Retina (tissue), 1 donor: ENCODE measurements around the gene ATP13A1.

Experiments
- DNase-seq: peaks from one replicate; pipeline ENCODE4 v3.0.0-alpha.2; 2016

Gene ATP13A1

DNA sequence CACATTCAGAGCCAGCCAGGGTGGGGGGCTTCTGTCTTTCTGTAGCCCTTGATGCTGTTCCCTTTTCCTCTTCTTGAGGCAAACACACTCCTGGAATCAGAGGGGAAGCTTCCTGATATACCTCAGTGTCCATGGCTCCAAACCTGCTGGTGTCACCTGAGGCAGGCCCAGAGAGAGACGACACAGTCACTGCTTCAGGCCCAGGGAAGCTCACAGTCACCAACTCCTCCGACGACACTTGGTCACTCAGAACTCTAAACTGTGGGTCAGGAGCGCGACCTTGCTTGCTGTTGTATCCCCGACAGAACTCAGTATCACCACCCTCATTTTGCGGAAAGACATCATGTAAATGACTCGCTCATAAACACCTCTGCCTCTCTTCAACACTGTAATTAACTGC, 1.1 kb downstream of the ATP13A1 start:
- no peak for DNase-seq

DNA sequence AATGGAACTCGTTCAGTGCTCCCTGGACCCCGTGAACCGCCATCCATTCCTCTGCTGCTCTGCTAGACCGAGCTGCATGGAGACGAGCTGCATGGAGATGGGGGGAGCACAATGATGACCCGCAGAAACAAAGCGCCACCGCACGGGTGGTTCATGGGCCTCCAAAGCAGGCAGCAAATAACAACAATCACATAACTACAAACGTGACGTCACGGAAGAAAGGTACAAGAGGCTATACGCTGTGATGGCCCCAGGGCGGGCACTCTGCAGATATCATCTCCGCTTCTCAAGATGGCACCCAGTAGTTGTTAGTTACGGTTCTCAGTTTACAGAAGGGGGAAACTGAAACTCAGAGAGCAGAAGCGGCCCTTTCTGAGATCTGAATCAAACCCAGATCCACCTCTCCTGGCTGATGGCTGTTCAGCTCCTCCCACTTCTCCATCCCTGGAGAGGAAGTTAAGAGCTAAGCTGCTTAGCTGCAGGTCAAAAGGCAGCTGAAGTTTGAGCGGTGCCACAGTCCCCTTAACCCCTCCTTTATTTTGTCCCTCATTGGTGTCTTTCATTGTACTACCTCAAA, 1.7 kb downstream of the ATP13A1 start:
- DNase-seq: no peak

DNA sequence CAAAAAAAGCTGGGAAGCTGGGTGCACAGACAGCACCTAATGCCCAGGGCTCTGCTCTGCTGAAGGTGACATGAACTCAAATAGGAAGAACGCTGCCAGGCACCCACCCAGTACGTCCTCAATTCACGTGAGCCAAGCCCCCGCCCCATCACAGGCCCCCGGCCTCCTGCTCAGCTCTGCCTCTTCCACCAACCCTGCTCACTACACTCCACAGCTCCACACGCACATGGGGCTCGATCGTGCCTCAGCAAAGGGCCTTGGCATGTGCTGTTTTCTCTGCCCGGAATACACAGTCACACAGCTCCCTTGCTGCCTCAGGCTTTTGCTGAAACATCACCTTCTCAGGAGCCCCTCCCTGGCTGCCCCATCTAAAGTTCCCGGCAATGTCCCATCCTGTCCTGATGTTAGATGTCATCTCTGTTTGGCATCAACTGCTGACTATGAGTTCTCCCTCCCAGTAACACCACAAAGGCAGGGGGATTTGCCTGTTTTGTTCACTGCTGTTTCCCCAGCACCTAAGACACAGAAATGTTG, 2.3 kb downstream of the ATP13A1 start:
- DNase-seq: no peak

DNA sequence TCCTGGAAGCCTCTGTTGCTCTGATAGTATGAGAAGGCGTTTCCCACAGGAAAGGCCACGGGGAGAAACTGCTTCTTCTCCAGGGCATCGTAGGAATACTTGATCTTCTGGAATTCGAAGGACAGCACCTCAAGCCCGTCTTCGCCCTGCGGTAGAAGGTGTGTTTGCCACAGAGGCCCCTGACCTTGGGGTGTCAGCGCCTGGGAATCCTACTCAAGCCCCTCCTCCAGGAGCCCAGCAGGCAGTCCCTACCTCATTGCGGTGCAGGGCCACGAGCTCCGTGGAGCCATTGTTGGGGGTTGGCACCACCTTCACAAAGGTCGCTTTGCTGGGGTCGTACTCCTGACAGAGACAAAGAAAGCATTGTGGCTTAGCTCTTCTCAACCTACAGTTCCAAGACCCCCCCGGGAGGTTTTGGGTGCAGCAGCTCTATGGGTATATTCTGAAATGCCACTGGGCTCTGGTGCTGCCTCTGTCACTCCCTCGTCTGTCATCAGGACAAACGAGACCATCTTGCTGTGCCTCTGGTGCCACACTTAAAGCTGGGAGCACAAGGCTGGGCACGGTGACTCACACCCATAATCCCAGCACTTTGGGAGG, 3.7 kb downstream of the ATP13A1 start:
- DNase-seq: no peak

GRCh38 chr19:19657397-19657783, 6.1 kb downstream of the ATP13A1 start:
- DNase-seq: no peak

DNA sequence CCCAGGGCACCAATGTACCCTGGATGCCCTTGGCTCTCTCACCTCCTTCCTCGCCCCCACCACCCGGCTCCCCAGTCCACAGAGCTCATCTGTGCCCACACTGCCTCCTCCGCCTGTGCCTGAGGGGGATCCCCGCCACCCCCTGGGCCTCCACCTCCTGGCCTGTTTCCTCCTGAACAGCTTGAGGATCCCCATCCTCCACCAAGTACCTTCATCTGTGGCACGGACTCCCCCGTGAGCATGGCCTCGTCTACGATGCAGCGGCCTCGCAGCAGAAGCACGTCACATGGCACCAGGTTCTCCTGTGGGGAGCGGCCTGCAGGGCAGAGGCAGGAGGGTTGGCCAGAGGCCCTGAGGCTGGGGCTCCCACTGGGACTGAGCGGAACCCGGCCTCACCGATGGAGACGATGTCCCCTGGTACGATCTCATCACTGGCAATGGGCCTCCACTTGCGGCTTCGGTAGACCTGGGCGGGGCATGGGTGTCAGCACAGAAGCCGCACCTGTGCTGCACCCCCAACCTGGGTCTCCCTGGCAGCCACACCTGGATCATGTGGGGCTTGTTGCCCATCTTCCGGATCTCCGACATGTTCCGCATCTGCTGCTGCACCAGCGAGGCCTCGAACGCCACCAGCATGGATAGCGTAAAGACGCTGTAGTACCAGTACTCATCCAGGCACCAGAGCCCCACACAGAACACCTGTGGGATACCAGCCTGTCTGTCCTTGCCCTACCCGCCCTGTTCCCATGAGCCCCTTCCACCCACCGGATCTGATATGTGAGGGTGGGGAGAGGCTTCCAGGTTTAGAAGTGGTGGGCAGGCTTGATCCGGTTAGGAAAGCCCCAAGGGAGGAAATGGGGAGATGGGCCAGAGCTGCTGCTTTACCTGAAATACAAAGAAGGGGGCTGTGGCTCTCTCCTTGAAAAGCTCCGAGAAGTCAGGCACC, 6.8 kb downstream of the ATP13A1 start:
- DNase-seq: no peak

GRCh38 chr19:19655641-19656343, 7.7 kb downstream of the ATP13A1 start:
- no peak for DNase-seq

- no peak for DNase-seq
Observed at GRCh38 chr19:19655051-19655594, 8.4 kb downstream of the ATP13A1 start.

- DNase-seq: no peak
Observed at GRCh38 chr19:19654441-19654840, 9.0 kb downstream of the ATP13A1 start.

- DNase-seq: no peak
Observed at GRCh38 chr19:19653597-19654147, 9.8 kb downstream of the ATP13A1 start.

- DNase-seq: no peak
Observed at GRCh38 chr19:19652482-19653295, 10.8 kb downstream of the ATP13A1 start.

- no peak for DNase-seq
Observed at GRCh38 chr19:19651076-19651475, 12.4 kb downstream of the ATP13A1 start.

DNA sequence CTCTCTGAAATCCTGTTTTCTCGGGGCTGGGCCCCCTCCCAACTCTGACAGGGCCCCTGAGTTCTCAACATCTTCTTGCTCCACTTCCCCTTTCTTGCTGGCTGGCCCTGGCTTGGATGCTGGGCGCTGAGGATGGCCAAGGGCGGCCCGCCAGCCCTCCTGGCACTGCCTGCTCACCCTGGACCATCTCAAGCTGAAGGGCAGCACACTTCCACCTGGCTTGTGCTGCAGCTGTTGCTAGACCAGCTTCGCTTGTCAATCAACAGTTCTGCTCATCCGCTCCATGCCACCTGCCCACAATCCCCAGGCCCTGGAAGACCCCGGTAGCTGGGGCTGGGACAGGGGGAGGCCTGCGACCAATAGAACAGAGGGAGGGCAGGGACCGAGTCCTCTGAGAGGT, 13.1 kb downstream of the ATP13A1 start:
- no peak for DNase-seq

- no peak for DNase-seq
Observed at GRCh38 chr19:19649580-19649995, 13.9 kb downstream of the ATP13A1 start.

GRCh38 chr19:19649155-19649554, 14.3 kb downstream of the ATP13A1 start:
- DNase-seq: no peak

DNA sequence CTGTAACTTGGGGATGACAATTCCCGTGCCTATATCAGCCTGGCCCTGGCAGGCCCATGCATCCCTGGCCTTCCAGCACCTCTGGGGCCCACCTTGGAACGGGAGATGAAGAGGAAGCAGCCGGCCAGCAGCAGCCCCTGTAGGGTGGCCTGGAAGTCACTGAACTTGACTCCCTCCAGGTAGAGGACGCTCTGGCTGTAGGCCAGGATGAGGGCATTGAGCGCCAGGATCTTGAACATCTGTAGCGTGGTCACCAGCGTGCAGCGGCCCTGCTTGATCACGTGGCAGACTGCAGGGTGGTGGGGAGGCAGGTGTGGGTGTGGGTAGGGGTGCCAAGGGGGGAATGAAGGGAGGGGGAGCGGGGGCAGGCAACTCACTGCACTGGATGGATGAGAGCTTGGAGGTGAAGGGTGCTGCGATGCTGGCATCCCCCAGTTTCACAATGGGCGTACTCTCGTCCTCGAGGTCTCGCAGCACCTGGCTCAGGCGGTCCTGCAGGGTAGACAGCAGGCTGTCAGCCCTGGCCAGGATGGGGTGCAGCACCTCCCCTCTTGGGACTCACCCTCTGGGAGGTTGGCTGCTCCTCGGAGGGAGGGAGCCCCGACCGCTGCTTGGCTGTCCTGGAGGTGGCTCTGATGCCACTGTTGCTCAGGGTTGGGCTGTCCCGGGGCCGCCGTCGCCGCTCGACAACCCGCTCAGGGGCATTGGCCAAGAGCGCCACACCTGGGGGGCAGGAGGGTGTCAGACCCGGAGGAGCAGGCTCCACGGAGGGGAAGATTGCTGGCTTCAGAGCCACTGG, 16.2 kb downstream of the ATP13A1 start:
- DNase-seq: no peak

DNA sequence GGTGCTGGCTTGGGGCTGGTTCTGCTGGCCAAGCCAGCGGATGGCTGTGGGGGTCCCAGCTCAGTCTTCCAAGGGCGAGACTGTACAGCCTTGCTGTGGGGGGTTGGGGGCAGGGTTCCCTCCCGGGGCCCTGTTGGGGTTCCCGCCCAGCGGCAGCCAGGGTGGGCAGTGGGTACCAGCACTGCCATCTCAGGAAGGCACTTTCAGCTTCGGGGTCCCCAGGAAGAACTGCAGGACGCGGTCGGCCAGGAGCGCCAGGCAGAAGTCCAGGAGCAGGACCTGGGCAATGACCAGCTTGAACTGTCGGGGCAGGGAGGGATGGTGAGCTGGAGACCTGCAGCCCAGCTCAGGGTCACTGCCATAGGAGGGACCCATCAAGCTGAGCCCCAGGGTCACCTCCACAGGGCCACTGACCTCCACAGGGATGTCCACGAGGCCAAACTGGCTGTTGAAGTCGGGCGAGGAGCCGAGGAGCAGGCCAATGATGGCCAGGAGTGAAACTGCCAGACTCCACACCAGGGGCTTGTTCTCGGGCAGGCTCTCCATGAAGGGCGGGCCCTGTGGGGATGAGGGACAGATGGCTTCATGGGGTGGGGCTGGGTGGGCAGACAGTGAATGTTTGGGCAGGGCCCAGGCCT, 18.1 kb downstream of the ATP13A1 start:
- DNase-seq: no peak

- no peak for DNase-seq
Observed at GRCh38 chr19:19644054-19644388, 19.5 kb downstream of the ATP13A1 start.

DNA sequence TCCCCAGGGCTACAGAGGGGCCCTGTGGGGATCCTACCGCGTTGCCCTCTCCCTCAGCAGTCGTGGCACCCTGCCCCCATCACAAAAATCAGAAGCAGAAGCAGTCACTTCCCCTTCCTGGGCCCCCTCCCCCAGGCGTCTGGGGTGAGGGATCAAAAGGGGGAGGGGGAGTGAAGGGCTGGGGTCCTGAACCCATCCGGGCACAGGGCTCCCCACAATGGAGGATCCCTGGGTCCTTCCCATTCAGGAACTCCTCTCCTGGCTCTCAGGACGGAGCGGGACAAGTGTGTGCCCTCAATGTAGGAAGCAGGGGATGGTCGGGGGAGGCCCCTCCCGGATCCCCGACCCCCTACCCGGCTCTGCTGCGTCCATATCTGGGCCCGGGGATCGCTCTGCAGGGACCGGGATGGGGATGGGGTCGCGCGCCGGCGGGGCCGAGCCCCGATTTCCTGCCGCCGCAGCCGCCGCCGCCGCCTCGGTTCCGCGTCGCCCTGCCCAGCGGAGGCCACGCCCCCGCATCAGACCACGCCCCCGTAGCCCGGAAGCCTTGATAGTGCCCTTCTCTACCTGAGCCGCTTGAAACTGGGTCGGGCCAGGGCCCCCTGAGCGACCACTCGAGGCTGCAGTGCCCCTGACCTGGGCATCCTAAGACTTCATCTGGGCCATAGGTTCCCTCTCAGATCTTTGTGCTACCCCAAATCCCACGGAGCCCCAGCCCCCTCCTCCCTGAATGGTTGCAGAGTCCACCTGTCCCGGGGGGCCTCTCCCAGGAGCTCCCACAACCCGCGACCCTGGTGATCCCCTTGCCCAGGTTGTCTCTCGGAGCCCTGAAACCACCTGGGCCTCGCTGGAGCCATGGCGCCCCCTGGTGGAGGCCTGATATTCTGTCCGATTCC, 20.1 kb downstream of the ATP13A1 start, which contains the start of gene GMIP:
Gene GMIP, minus strand, starts transcription at position 500 of the 896 bp plus-strand sequence. Its CDS starts 128 bp downstream, at position 372.
- DNase-seq: peak; percentile 88
